ENCODE results near the gene KCNIP1.

KCNIP1 gene

DNA sequence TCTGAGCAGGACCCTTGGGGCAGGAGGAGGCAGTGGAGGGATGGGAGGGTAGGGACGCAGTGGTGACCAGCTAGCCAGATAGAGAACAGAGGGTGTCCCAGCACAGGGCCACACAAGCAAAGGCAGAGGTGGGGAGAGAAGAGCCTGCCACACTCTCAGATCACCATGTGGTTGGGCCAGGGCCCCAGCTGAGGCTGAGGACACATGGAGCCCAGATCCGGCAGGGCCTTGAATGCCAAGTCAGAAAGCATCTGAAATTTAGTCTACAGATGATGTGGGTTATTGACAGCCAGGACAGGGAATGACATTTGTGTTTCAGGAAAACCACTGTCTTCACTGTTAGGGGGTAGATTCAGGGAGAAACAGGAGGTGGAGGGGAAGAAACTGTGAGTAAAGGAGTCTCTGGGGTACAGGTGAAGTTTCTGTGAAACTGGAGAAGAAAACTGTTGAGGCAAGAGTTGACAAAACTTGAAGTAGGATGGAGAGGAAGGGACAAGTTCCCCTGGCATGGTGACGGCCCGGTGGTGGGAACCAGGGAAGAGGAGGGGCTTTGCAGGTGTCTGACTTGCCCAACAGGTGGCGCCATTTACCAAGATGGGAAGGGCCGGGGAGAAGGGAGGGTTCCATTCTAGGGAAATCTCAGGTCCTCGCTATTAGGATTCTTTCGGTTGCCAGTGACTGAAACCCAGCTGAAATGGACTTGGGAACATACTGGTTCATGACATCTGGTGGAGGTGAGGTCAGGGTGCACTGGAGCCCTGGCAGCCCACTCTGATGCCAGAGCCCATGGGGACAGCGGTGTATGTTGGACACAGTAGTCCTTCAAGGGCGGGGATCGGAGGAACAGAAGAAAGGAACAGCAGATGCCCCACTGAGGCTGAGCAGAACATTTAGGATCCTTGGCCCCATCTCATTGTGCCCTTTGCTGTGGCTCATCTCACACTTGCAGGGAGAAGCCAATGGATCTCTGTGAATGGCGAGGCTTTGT, 100.1 kb downstream of the KCNIP1 start:
- TF ChIP-seq, protein P1, sequence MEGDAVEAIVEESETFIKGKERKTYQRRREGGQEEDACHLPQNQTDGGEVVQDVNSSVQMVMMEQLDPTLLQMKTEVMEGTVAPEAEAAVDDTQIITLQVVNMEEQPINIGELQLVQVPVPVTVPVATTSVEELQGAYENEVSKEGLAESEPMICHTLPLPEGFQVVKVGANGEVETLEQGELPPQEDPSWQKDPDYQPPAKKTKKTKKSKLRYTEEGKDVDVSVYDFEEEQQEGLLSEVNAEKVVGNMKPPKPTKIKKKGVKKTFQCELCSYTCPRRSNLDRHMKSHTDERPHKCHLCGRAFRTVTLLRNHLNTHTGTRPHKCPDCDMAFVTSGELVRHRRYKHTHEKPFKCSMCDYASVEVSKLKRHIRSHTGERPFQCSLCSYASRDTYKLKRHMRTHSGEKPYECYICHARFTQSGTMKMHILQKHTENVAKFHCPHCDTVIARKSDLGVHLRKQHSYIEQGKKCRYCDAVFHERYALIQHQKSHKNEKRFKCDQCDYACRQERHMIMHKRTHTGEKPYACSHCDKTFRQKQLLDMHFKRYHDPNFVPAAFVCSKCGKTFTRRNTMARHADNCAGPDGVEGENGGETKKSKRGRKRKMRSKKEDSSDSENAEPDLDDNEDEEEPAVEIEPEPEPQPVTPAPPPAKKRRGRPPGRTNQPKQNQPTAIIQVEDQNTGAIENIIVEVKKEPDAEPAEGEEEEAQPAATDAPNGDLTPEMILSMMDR (IDR thresholded peaks at IDR 0.05; ENCODE audit: insufficient read depth, low read depth, low read length, missing control alignments): peak; percentile 64
- no peak overlapping the region for H3K4me3 ChIP-seq (ENCODE audit: low read depth, low read length)
- peak; percentile 48 for DNase-seq (ENCODE audit: low read depth)

DNA sequence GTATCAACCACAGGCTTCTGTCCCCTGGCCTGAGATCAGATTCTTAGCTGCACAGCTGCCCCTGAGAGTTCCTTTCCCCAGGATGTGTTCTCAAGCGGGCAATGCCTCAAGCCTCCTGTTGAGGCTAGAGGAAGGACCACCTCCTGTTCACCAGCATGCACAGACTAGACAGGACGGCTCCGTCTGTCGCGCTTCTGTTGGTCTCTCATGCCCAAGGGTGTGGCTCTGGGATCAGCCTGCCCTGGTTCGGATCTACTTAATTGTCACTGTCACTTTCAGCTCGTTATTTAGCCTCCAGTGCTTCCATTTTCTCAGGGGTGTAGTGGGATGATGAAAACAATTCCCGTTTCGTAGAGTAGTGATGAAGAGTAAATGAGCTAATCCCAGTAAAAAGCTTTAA, 103.1 kb downstream of the KCNIP1 start:
- no peak for DNase-seq (ENCODE audit: low read depth)
- no peak overlapping the region for H3K4me3 ChIP-seq (ENCODE audit: low read depth, low read length)
- TF ChIP-seq, protein P1 (IDR thresholded peaks at IDR 0.05; ENCODE audit: insufficient read depth, low read depth, low read length, missing control alignments): no peak

DNA sequence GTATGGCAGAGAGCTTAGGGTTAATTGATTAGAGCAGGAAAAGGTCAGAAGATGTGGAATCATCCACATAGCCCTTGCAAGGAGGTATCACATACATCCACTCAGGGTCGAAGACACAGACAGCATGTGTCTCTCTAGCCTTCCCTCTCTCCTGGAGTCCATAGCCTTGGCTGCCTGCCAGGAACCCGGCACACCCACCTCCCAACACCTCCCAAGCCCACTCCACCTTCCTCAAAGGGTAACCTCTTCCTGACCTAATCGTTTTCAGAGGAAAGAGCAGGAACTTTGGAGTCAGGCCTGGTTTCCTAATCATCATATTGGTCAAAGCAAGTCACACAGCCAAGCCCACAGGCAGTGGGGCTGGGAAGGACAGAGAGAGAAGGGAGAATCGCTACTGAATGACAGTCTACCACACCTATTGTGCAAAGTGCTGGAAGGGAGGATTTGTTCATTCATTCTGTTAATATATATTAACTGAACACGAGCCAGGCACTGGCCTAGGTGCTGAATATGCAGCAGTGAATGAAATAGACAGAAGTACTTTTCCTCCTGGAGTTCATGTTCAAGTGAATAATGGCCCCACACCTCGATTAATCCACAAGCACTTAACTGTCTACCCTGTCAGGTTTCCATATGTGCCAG, 107.8 kb downstream of the KCNIP1 start:
- TF ChIP-seq, protein P1 (IDR thresholded peaks at IDR 0.05; ENCODE audit: insufficient read depth, low read depth, low read length, missing control alignments): no peak
- DNase-seq (ENCODE audit: low read depth): no peak
- H3K4me3 ChIP-seq (ENCODE audit: low read depth, low read length): no peak overlapping the region

DNA sequence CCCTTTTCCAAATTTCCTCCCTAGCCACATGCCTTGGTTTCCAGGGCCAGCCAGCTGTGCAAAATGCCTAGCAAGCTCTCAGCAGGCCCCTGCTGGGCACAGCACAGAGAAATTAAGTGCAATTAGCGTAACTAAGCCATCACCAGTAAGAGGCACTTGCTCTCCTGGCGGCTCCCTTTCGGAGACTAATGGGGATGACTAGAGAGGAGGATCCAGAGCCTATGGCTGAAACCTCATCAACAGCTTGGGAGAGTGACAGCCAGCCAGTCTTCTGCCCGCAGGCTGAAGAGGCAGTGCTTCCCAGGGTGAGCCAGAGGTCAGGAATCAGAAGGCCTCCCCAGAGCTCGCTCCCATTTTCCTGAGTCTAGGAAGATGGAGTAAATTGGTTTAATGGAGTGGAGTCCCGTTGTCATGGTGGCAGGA, 108.4 kb downstream of the KCNIP1 start:
- no peak for DNase-seq (ENCODE audit: low read depth)
- no peak overlapping the region for H3K4me3 ChIP-seq (ENCODE audit: low read depth, low read length)
- TF ChIP-seq, protein P1 (IDR thresholded peaks at IDR 0.05; ENCODE audit: insufficient read depth, low read depth, low read length, missing control alignments): no peak

DNA sequence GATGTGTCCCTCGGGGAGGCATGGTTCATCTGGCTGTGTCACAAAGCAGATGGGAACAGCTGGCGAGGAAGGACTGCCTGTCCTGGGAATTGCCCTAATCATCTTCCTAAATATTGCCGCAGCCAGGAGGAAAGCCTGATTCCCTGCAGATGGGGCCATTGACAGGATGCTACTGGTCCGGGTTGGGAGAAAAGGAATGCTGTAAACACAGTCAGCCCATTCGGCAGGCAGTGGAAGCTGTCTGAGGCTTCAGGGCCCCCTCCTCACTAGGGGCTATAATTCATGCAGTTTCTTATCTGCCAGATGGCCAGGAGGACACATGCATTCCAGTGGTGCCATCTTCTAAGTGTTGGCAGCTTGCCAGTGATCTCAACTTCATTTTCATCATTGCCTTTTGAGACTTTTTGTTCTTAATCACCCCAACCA, 110.3 kb downstream of the KCNIP1 start:
- no peak for DNase-seq (ENCODE audit: low read depth)

DNA sequence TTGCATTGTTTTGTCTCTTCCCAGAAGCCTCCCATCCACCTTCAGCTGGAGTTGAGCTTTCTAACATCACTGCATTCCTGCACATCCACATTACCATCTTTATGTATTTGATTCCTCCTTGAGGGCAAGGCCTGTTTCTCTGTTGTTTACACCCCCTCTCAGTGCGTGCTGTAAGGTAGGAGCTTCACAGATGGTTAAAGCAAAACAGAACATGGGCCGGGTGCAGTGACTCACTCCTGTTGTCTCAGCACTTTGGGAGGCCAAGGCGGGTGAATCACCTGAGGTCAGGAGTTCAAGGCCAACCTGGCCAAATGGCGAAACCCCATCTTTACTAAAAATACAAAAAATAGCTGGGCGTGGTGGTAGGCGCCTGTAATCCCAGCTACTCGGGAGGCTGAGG, 110.9 kb downstream of the KCNIP1 start:
- TF ChIP-seq, protein P1 (IDR thresholded peaks at IDR 0.05; ENCODE audit: insufficient read depth, low read depth, low read length, missing control alignments): no peak
- DNase-seq (ENCODE audit: low read depth): no peak
- no peak overlapping the region for H3K4me3 ChIP-seq (ENCODE audit: low read depth, low read length)

More for the DNA sequence above, 110.3 kb downstream of the KCNIP1 start:
- no peak overlapping the region for H3K4me3 ChIP-seq (ENCODE audit: low read depth, low read length)
- TF ChIP-seq, protein P1 (IDR thresholded peaks at IDR 0.05; ENCODE audit: insufficient read depth, low read depth, low read length, missing control alignments): no peak

All from GM12865 (cell line).